ENCODE data around the gene GPR89A. TPM values are rescaled to one million over a fixed set of nuclear protein-coding genes. Genes with fewer than 3 reads are reported as not detected.

The GPR89A gene
- total RNA-seq, 1 experiment from 2014 or later: 21.5 TPM

DNA sequence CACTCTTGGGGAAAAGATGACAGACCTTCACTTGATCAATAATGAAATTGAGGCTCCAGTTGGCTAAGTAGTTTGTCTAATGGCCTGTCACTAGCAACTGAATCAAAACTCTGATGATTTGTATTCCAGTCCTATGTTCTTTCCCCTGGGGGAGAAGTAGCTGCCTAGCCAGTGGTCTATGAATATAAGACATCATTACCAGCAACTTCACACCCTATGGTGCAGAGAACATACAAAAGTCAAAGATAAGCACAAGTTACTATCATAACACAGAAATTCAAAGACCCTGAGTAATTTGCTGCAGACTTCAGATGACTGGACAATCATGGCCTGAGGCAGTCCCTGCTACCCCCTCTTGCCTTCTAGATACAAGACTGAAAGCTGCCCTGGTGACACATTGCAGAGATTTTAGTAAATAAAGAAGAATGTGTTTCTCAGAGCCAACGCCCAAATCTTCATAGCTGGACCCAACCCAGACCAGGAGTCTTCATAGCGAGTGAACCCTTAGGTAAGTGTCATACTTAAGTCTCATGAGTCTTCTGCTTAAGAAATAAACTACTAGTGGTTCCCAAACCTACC is 98.4 kb downstream of the GPR89A start:
- CTCF ChIA-PET: interaction anchor here (0.9 kb wide), 1 partner anchor 34 kb away, joined by 3 read pairs; no protein-coding TSS in a partner anchor
- no peaks in the 10 kb centered on the region for H3K27me3 ChIP-seq (ENCODE audit: control insufficient read depth, insufficient read depth, low read length)
- no peak for DNase-seq (ENCODE audit: low read depth, low spot score)
- H3K36me3 ChIP-seq (ENCODE audit: control insufficient read depth, insufficient read depth, low read length): no peaks in the 10 kb centered on the region
- in situ Hi-C loops (cut with HindIII; ENCODE audit: low pct_unique_long_range_greater_than_20kb, low sequenced_read_pairs) (no loop called here), intact Hi-C loops (cut with micrococcal nuclease; ENCODE audit: unreplicated experiment) (no loop called here)
- no peaks in the 10 kb centered on the region for H3K9me3 ChIP-seq (ENCODE audit: control insufficient read depth, insufficient read depth, low read depth, low read length)
- no TSS peak for BruUV-seq (replicated peaks)
- H3K4me3 ChIP-seq (ENCODE audit: low read depth in 2 of 2, low read length in 2 of 2): no peak overlapping the region
- POLR2A ChIA-PET: no interaction called here
- H3K4me1 ChIP-seq (ENCODE audit: control insufficient read depth, insufficient read depth, low read length): peaks cover 15% of the 10 kb centered on the region
- TF ChIP-seq SIN3A (IDR thresholded peaks at IDR 0.05; ENCODE audit: borderline replicate concordance, insufficient read depth, low read depth, low read length) (no peak), POLR2AphosphoS5 (IDR thresholded peaks at IDR 0.05; ENCODE audit: low read depth, low read length) (no peak), TCF7L2 (IDR thresholded peaks at IDR 0.05; ENCODE audit: low read depth, low read length) (no peak)
- TF ChIP-seq, protein P1, sequence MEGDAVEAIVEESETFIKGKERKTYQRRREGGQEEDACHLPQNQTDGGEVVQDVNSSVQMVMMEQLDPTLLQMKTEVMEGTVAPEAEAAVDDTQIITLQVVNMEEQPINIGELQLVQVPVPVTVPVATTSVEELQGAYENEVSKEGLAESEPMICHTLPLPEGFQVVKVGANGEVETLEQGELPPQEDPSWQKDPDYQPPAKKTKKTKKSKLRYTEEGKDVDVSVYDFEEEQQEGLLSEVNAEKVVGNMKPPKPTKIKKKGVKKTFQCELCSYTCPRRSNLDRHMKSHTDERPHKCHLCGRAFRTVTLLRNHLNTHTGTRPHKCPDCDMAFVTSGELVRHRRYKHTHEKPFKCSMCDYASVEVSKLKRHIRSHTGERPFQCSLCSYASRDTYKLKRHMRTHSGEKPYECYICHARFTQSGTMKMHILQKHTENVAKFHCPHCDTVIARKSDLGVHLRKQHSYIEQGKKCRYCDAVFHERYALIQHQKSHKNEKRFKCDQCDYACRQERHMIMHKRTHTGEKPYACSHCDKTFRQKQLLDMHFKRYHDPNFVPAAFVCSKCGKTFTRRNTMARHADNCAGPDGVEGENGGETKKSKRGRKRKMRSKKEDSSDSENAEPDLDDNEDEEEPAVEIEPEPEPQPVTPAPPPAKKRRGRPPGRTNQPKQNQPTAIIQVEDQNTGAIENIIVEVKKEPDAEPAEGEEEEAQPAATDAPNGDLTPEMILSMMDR (IDR thresholded peaks at IDR 0.05): no peak
- TF ChIP-seq, protein P2, sequence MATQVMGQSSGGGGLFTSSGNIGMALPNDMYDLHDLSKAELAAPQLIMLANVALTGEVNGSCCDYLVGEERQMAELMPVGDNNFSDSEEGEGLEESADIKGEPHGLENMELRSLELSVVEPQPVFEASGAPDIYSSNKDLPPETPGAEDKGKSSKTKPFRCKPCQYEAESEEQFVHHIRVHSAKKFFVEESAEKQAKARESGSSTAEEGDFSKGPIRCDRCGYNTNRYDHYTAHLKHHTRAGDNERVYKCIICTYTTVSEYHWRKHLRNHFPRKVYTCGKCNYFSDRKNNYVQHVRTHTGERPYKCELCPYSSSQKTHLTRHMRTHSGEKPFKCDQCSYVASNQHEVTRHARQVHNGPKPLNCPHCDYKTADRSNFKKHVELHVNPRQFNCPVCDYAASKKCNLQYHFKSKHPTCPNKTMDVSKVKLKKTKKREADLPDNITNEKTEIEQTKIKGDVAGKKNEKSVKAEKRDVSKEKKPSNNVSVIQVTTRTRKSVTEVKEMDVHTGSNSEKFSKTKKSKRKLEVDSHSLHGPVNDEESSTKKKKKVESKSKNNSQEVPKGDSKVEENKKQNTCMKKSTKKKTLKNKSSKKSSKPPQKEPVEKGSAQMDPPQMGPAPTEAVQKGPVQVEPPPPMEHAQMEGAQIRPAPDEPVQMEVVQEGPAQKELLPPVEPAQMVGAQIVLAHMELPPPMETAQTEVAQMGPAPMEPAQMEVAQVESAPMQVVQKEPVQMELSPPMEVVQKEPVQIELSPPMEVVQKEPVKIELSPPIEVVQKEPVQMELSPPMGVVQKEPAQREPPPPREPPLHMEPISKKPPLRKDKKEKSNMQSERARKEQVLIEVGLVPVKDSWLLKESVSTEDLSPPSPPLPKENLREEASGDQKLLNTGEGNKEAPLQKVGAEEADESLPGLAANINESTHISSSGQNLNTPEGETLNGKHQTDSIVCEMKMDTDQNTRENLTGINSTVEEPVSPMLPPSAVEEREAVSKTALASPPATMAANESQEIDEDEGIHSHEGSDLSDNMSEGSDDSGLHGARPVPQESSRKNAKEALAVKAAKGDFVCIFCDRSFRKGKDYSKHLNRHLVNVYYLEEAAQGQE (IDR thresholded peaks at IDR 0.05; ENCODE audit: insufficient read depth in 1 of 2, low read depth in 2 of 2, low read length in 1 of 2): no peak
- no peak for ATAC-seq
- no peak overlapping the region; the same call in 1 of the 2 replicates for H3K27ac ChIP-seq (ENCODE audit: low read length)

DNA sequence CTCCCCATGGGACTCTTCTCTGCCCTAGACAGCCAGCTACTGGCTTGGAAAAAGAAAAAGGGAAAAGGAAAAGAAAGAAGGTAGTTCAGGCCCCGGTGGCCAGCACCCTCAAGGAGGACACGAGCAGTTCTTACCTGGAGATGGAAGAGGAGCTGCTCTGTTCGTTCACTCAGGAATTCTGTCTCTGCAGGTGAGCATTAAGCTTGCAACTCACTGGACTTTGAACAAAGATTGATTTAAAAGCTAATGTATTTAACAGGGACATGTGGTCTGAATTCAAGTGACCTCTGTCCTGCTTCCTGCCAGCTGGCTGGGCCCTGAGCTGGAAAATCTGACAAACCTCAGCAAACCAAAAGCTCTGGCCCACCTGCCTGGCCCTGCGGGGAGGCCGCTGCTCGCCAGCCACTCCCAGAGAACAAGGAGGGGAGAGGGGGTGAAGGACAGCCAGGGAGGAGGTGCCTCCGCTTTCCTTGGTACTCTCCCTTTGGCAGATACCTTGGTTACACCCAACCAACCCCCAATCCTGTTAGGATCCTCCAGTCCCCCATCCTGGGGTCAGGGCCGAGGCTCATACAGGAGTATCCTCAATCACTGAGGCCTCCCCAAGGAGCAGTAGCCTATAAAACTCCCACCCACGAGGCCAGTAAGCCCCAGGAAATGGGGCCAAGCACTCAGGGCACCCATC is 99.5 kb downstream of the GPR89A start, which contains the start of gene PDZK1:
PDZK1 (minus strand) TSS at position 186 of the 685 bp plus-strand sequence. CDS start 19,347 bp downstream, outside the sequence.
- intact Hi-C loops (cut with micrococcal nuclease; ENCODE audit: unreplicated experiment): no loop called here
- ATAC-seq: peak; percentile 33
- no peaks in the 10 kb centered on the region for H3K9me3 ChIP-seq (ENCODE audit: control insufficient read depth, insufficient read depth, low read depth, low read length)
- in situ Hi-C loops (cut with HindIII; ENCODE audit: low pct_unique_long_range_greater_than_20kb, low sequenced_read_pairs): no loop called here
- no peaks in the 10 kb centered on the region for H3K36me3 ChIP-seq (ENCODE audit: control insufficient read depth, insufficient read depth, low read length)
- H3K27ac ChIP-seq (ENCODE audit: low read length): peak within 1 kb of the TSS; percentile 25; the same call in 1 of the 2 replicates
- H3K4me1 ChIP-seq (ENCODE audit: control insufficient read depth, insufficient read depth, low read length): peaks cover 20% of the 10 kb centered on the region
- ChIA-PET POLR2A (no interaction called here), CTCF (interaction anchor here (0.9 kb wide), 1 partner anchor 33 kb away, joined by 3 read pairs; no protein-coding TSS in a partner anchor)
- no peak within 1 kb of the TSS for H3K4me3 ChIP-seq (ENCODE audit: low read depth in 2 of 2, low read length in 2 of 2)
- no peak for TF ChIP-seq TCF7L2 (IDR thresholded peaks at IDR 0.05; ENCODE audit: low read depth, low read length)
- TF ChIP-seq, protein P2 (IDR thresholded peaks at IDR 0.05; ENCODE audit: insufficient read depth in 1 of 2, low read depth in 2 of 2, low read length in 1 of 2): no peak
- TF ChIP-seq, protein P1 (IDR thresholded peaks at IDR 0.05): no peak
- TF ChIP-seq POLR2AphosphoS5 (IDR thresholded peaks at IDR 0.05; ENCODE audit: low read depth, low read length): no peak
- TF ChIP-seq SIN3A (IDR thresholded peaks at IDR 0.05; ENCODE audit: borderline replicate concordance, insufficient read depth, low read depth, low read length): no peak
- no peaks in the 10 kb centered on the region for H3K27me3 ChIP-seq (ENCODE audit: control insufficient read depth, insufficient read depth, low read length)
- DNase-seq (ENCODE audit: low read depth, low spot score): no peak
- no TSS peak for BruUV-seq (replicated peaks)
